K562 (cell line): Measurements from ENCODE around the gene SCUBE1. TPM values are rescaled to one million over a fixed set of nuclear protein-coding genes. Genes with fewer than 3 reads are reported as not detected.
A peak's percentile ranks its signal among the peaks of the same experiment; 100 is the strongest.

Experiments
- ATAC-seq: fragments of 200-7000 bp; cut with Tn5 transposase; 3 replicates; pipeline ENCODE4 v1.9.1; 2020; ENCODE audit warnings: moderate library complexity
- BruUV-seq: library from RNA; stranded (reverse); fragments of 400-500 nt; replicated peaks from 2 replicates; lab custom pipeline; 2021; lab: Mats Ljungman, UMichigan
- CTCF ChIA-PET: fragments of 300-600 bp; formaldehyde crosslinking; extraction: SDS; loops from one replicate; lab custom pipeline; 2021; ENCODE audit warnings: low intra/inter-chr PET ratio; lab: Yijun Ruan, JAX
- POLR2A ChIA-PET: fragments of 300-600, 350-650 bp; sonication (Branson Sonifier 250); formaldehyde crosslinking; extraction: SDS; loops from one replicate; lab custom pipeline; 2021; ENCODE audit warnings: antibody characterized with exemption, inconsistent platforms; lab: Yijun Ruan, JAX
- DNase-seq, 4 experiments: peaks; one replicate each; pipeline versions ENCODE4 v3.0.0 to v3.0.0-alpha.2; 2011 to 2018; ENCODE audit warnings: low spot score in 3 of 4, mixed read lengths in 3 of 4; ENCODE audit errors: extremely low read depth in 1 of 4
- FAIRE-seq: peaks from 2 replicates; lab custom pipeline; 2011; peaks lifted over from hg19 to GRCh38; lab: Jason Lieb, UNC
- H2AFZ ChIP-seq: 2 replicates; pipeline ENCODE4 v1.6.0; 2011; ENCODE audit warnings: low read depth, low read length, control low read depth, inconsistent platforms
- H3K27ac ChIP-seq: fragments of 200-600 bp; 3 replicates; pipeline ENCODE4 v1.8.0; 2011; ENCODE audit warnings: low read depth, mild to moderate bottlenecking, control low read depth, inconsistent platforms, low read length, moderate library complexity, mixed read lengths; ENCODE audit errors: extremely low read depth
- H3K27me3 ChIP-seq, 2 experiments: fragments of 300-600 bp in 1 of 2; 2 replicates in 1 of 2; 3 replicates in 1 of 2; pipeline versions ENCODE4 v1.6.0 to v1.8.0; 2011; ENCODE audit warnings: inconsistent platforms in 2 of 2, low read length in 2 of 2, mild to moderate bottlenecking in 1 of 2, mixed read lengths in 1 of 2, moderate library complexity in 1 of 2; ENCODE audit not compliant: control insufficient read depth in 2 of 2, insufficient read depth in 2 of 2
- H3K36me3 ChIP-seq: fragments of 300-600 bp; 3 replicates; pipeline ENCODE4 v1.8.0; 2011; ENCODE audit warnings: mild to moderate bottlenecking, low read length, inconsistent platforms; ENCODE audit not compliant: control insufficient read depth, insufficient read depth
- H3K4me1 ChIP-seq, 2 experiments: fragments of 200-600 bp in 1 of 2; replicated peaks in 1 of 2; 2 replicates in 1 of 2; 3 replicates in 1 of 2; pipeline versions ENCODE4 v1.5.1 to v1.8.0; 2011; ENCODE audit warnings: inconsistent platforms in 2 of 2, low read length in 2 of 2, mild to moderate bottlenecking in 1 of 2, mixed read lengths in 1 of 2, moderate library complexity in 1 of 2; ENCODE audit not compliant: control insufficient read depth in 2 of 2, insufficient read depth in 2 of 2
- H3K4me2 ChIP-seq: 2 replicates; pipeline ENCODE4 v1.6.1; 2011; ENCODE audit warnings: low read length, control low read depth, inconsistent platforms, mixed read lengths; ENCODE audit not compliant: insufficient read depth
- H3K4me3 ChIP-seq: fragments of 200-600 bp; sonication (generic), shearing (Covaris generic); 2 replicates; pipeline ENCODE4 v1.5.1; 2016; ENCODE audit warnings: control low read depth, inconsistent platforms
- H3K79me2 ChIP-seq: fragments of 200-600 bp; 3 replicates; pipeline ENCODE4 v1.8.0; 2011; ENCODE audit warnings: low read length, inconsistent platforms; ENCODE audit not compliant: control insufficient read depth, insufficient read depth
- H3K9ac ChIP-seq, 2 experiments: 2 replicates each; pipeline versions ENCODE4 v1.6.0 to v1.6.1; 2011; ENCODE audit warnings: low read depth in 2 of 2, low read length in 2 of 2, control low read depth in 1 of 2, inconsistent platforms in 1 of 2, mild to moderate bottlenecking in 1 of 2, mixed read lengths in 1 of 2; ENCODE audit not compliant: insufficient read depth in 1 of 2
- H3K9me1 ChIP-seq: one replicate; pipeline ENCODE4 v1.6.0; 2011; ENCODE audit warnings: inconsistent platforms, mild to moderate bottlenecking, low read length, moderate library complexity; ENCODE audit not compliant: control insufficient read depth, insufficient read depth
- H3K9me3 ChIP-seq: replicated peaks from 2 replicates; pipeline ENCODE4 v1.5.1; 2011; ENCODE audit warnings: low read depth, low read length, inconsistent platforms; ENCODE audit not compliant: control insufficient read depth, insufficient read depth
- H4K20me1 ChIP-seq: replicated peaks from 2 replicates; pipeline ENCODE4 v1.6.1; 2011; ENCODE audit warnings: low read length, inconsistent platforms, mixed read lengths; ENCODE audit not compliant: control insufficient read depth, insufficient read depth
- CHD2 ChIP-seq: IDR thresholded peaks from 2 replicates; pipeline ENCODE4 v1.6.1; 2011; ENCODE audit warnings: low read depth, low read length
- HMG20B ChIP-seq: fragments of 250-450 bp; sonication (Bioruptor Pico); IDR thresholded peaks from 2 replicates; pipeline ENCODE4 v1.5.0; 2021; ENCODE audit warnings: mild to moderate bottlenecking
- L3MBTL2 ChIP-seq: fragments of 450-650 bp; IDR thresholded peaks from 2 replicates; pipeline ENCODE4 v1.6.1; 2016; ENCODE audit warnings: mild to moderate bottlenecking, moderate library complexity
- NR0B1 ChIP-seq: fragments of 450-650 bp; IDR thresholded peaks from one replicate; pipeline ENCODE4 v1.6.1; 2018; ENCODE audit warnings: mild to moderate bottlenecking, moderate library complexity; ENCODE audit not compliant: partially characterized antibody
- NR1H2 ChIP-seq: sonication (generic); formaldehyde crosslinking; IDR thresholded peaks from 2 replicates; pipeline ENCODE4 v1.4.0; 2020; ENCODE audit warnings: mild to moderate bottlenecking, missing genetic modification reagents
- NR2C1 ChIP-seq, 2 experiments: fragments of 450-650 bp; IDR thresholded peaks; 2 replicates each; pipeline ENCODE4 v1.6.1; 2017; ENCODE audit warnings: mild to moderate bottlenecking in 2 of 2, antibody characterized with exemption in 1 of 2, inconsistent platforms in 1 of 2, missing compliant biosample characterization in 1 of 2, missing genetic modification characterization in 1 of 2
- NRF1 ChIP-seq, 2 experiments: fragments of 450-650 bp; IDR thresholded peaks in 1 of 2; conservative IDR thresholded peaks in 1 of 2; 2 replicates each; pipeline ENCODE4 v1.6.1; 2014; ENCODE audit warnings: mild to moderate bottlenecking in 2 of 2
- XRCC5 ChIP-seq: fragments of 200-400 bp; formaldehyde crosslinking; IDR thresholded peaks from 2 replicates; pipeline ENCODE4 v1.6.1; 2017; ENCODE audit warnings: low read depth, mild to moderate bottlenecking, low read length
- WGBS: fragments of 100-300 bp; shearing (Covaris generic); methylation state at CpG from one replicate; pipeline ENCODE4 v1.1.6; 2016; ENCODE audit warnings: low coverage, mixed read lengths; ENCODE audit not compliant: insufficient coverage; ENCODE audit errors: missing lambda C conversion rate; 5-methylcytosine and 5-hydroxymethylcytosine counted together
- in situ Hi-C: fragments of 300-500 bp; cut with MboI; formaldehyde crosslinking; loops from 4 replicates; pipeline ENCODE4 v1.15.0; 2018; ENCODE audit warnings: inconsistent platforms, mixed read lengths
- intact Hi-C: fragments of 100-400 bp; cut with micrococcal nuclease; formaldehyde crosslinking; loops from 2 replicates; pipeline ENCODE4 v1.14.2; 2022
- polyA plus RNA-seq, 8 experiments: library from polyadenylated mRNA; depleted of rRNA in 4 of 8; stranded (reverse) in 5 of 8; unstranded in 3 of 8; fragments of >200 nt; fragmentation: Nextera tagmentation in 2 of 8; fragmentation: Illumina TruSeq in 1 of 8; extraction: Ambion mirVana in 2 of 8; extraction: Trizol in 1 of 8; gene quantifications; 2 replicates each; pipeline versions ENCODE4 v1.2.1 to v1.2.3, GENCODE V29; 2011 to 2014; ENCODE audit warnings: inconsistent platforms in 1 of 8, missing spikeins in 1 of 8
- total RNA-seq, 7 experiments: library from RNA; depleted of rRNA in 6 of 7; stranded (reverse); fragments of >200 nt in 6 of 7; fragmentation: Illumina TruSeq in 2 of 7; extraction: Trizol in 2 of 7; gene quantifications; 2 replicates each; pipeline versions ENCODE4 v1.2.1 to v1.2.3, GENCODE V29; 2011 to 2021; ENCODE audit warnings: low replicate concordance in 1 of 7

SCUBE1 gene
- total and polyA plus RNA-seq, 9 of the 15 experiments (the other 6 are each of a cell fraction or from before 2014, with no cell fraction given): 0.03 to 0.47 (median 0.29) TPM; not detected in 6

GRCh38 chr22:43244803-43245527 is 98.2 kb downstream of the SCUBE1 start:
- H3K9me3 ChIP-seq: no peaks in the 10 kb centered on the region
- peak; percentile 56 for ATAC-seq
- H3K4me1 ChIP-seq: peaks cover 0 to 37% of the 10 kb centered on the region in 2 experiments; a peak in 2 of 5 replicates
- no peak for FAIRE-seq
- no peak overlapping the region for H3K27ac ChIP-seq
- no peaks in the 10 kb centered on the region for H3K36me3 ChIP-seq
- in situ Hi-C loops: no loop called here
- H3K9ac ChIP-seq: no peak overlapping the region
- H4K20me1 ChIP-seq: no peaks in the 10 kb centered on the region
- intact Hi-C loops: no loop called here
- 22% methylated on average over 21 of the region's 24 CpGs for WGBS
- no TSS peak for BruUV-seq
- no peak overlapping the region for H3K4me3 ChIP-seq
- peaks cover 0 to 19% of the 10 kb centered on the region in 2 experiments; a peak in 4 of 5 replicates for H3K27me3 ChIP-seq
- TF ChIP-seq NR1H2 (CRISPR knock-in tag) (no peak), CHD2 (no peak), NRF1 (conservative IDR thresholded peaks at IDR 0.05 in 1 of 2, IDR thresholded peaks at IDR 0.05 in 1 of 2) (peak; percentile 13 to 27; a peak in 1 of 4 replicates), NR2C1 (IDR thresholded peaks at IDR 0.05) (no peak), NR2C1 (tag; IDR thresholded peaks at IDR 0.05) (peak; percentile 36; the same call in 1 of the 2 replicates), HMG20B (no peak), NR0B1 (no peak), XRCC5 (no peak), L3MBTL2 (0 out of 2 replicates have a peak, but pooled peaks have one; percentile 32)
- DNase-seq: peak in 3 of 4 experiments; percentile 18 to 23 (median 18)
- no peaks in the 10 kb centered on the region for H3K9me1 ChIP-seq
- CTCF ChIA-PET: interaction anchor here (0.6 kb wide), 1 partner anchor 103 kb away, joined by 3 read pairs; no protein-coding TSS in a partner anchor
- no peaks in the 10 kb centered on the region for H3K79me2 ChIP-seq
- POLR2A ChIA-PET: no interaction called here
- H3K4me2 ChIP-seq: no peak overlapping the region
- H2AFZ ChIP-seq: no peak overlapping the region
